Body of pancreas (tissue), 4 donors: ENCODE results near the gene LRRC1.

Experiments
- CTCF ChIP-seq, 7 experiments: fragments of 450-650 bp in 4 of 7; fragments of 200-600 bp in 3 of 7; sonication (generic) in 3 of 7; IDR thresholded peaks; one replicate each; pipeline ENCODE4 v1.5.1; 2016 to 2019; ENCODE audit warnings: antibody characterized with exemption in 7 of 7
- POLR2A ChIP-seq, 3 donors: fragments of 450-650 bp; IDR thresholded peaks; one replicate each; pipeline ENCODE4 v1.6.1; 2016; ENCODE audit warnings: antibody characterized with exemption in 3 of 3, mild to moderate bottlenecking in 2 of 3

- TF ChIP-seq POLR2A (IDR thresholded peaks at IDR 0.05): no peak
- TF ChIP-seq CTCF (IDR thresholded peaks at IDR 0.05): no peak
These were observed 80.2 kb downstream of the LRRC1 start for GRCh38 chr6:53874964-53875363.
